Pancreas (tissue), 10 donors: ENCODE measurements around the gene RAB1B. TPM values are rescaled to one million over a fixed set of nuclear protein-coding genes. Genes with fewer than 3 reads are reported as not detected.

Experiments
- ATAC-seq, 4 donors: fragments of 200-7000 bp; cut with Tn5 transposase; one replicate each; pipeline versions ENCODE4 v1.8.0 to v1.9.1; 2020; ENCODE audit warnings: mild to moderate bottlenecking in 4 of 4, moderate library complexity in 4 of 4
- DNase-seq, 6 donors: peaks; one replicate each; pipeline ENCODE4 v3.0.0-alpha.2; 2020
- FAIRE-seq: peaks from 2 replicates; lab custom pipeline; 2012; peaks lifted over from hg19 to GRCh38; lab: Jason Lieb, UNC
- H3K27ac ChIP-seq, 4 donors: fragments of 200-600 bp; sonication (generic); 1 replicate in 3 of 4; 2 replicates in 1 of 4; pipeline versions ENCODE4 v1.5.0 to v1.8.0; 2020
- H3K27me3 ChIP-seq, 4 donors: fragments of 200-600 bp; one replicate each; pipeline ENCODE4 v1.8.0; 2021
- H3K36me3 ChIP-seq, 3 donors: fragments of 200-600 bp; sonication (generic) in 1 of 3; one replicate each; pipeline versions ENCODE4 v1.5.0 to v1.8.0; 2020 to 2021
- H3K4me1 ChIP-seq, 3 donors: fragments of 200-600 bp; one replicate each; pipeline ENCODE4 v1.8.0; 2021
- H3K4me3 ChIP-seq, 4 donors: fragments of 200-600 bp; sonication (generic) in 2 of 4; one replicate each; pipeline versions ENCODE4 v1.5.0 to v1.8.0; 2020 to 2021
- H3K9me3 ChIP-seq, 4 donors: fragments of 200-600 bp; one replicate each; pipeline ENCODE4 v1.8.0; 2021
- CTCF ChIP-seq, 4 donors: fragments of 200-600 bp; sonication (generic) in 3 of 4; IDR thresholded peaks; one replicate each; pipeline versions ENCODE4 v1.5.0 to v1.8.0; 2021; ENCODE audit warnings: antibody characterized with exemption in 4 of 4
- WGBS, 2 donors: extraction: QIAGEN DNeasy Blood & Tissue Kit; methylation state at CpG; one replicate each; pipeline ENCODE4 v1.1.7; 2013; 5-methylcytosine and 5-hydroxymethylcytosine counted together
- intact Hi-C, 3 donors: fragments of 100-400 bp; cut with DNase I; formaldehyde crosslinking; loops; one replicate each; pipeline versions ENCODE4 v1.11.1 to v1.14.2; 2022
- polyA plus RNA-seq, 2 donors: library from polyadenylated mRNA; stranded (reverse); fragments of 200-250 nt; gene quantifications; one replicate each; pipeline ENCODE4 v1.2.3, GENCODE V29; 2013
- total RNA-seq, 6 donors: library from RNA; stranded (reverse); fragmentation: NEBNext Ultra II Directional in 4 of 6; extraction: Animal tissue kit (Norgen Biotek cat#: 25700) in 4 of 6; gene quantifications; one replicate each; pipeline versions ENCODE4 v1.2.1 to v1.2.4, GENCODE V29; 2021 to 2023
- donor health status: healthy with polysubstance abuse.
- donor health status: DM: no; HTN: no; CAD: no; lungs with moderate emphysema.
- donor health status: DM: no; HTN: no; CAD: no.
- donor health status: control.
- donor health status: control.
- donor health status: Bipolar disorder and iron deficiency.
- donor health status: DM: yes; HTN: yes; CAD: no.
- donor health status: DM: no; HTN: no; CAD: no.
- donor health status: DM: no; HTN: no; CAD: no.
- donor health status: DM: yes; HTN: yes; CAD: no.

RAB1B gene
- total and polyA plus RNA-seq, 8 donors, result 36.8 to 96.2 (median 55.1) TPM

GRCh38 chr11:66314561-66315497 lies 46.4 kb downstream of the RAB1B start:
- Histone ChIP-seq H3K27ac (no peak overlapping the region), H3K27me3 (no peaks in the 10 kb centered on the region), H3K4me3 (peak overlapping the region in 1 of 4 donors; percentile 55), H3K4me1 (no peaks in the 10 kb centered on the region), H3K9me3 (no peaks in the 10 kb centered on the region), H3K36me3 (no peaks in the 10 kb centered on the region)
- TF ChIP-seq CTCF (IDR thresholded peaks at IDR 0.05), result no peak
- FAIRE-seq (no peak), DNase-seq (peak in 1 of 6 donors; percentile 67), ATAC-seq (no peak)
- intact Hi-C loops, result no loop called here
- 78 to 85% methylated on average over 17 of the region's 17 CpGs for WGBS, 2 donors

- no peak for ATAC-seq
- Histone ChIP-seq H3K4me3 (peak overlapping the region in 1 of 4 donors; percentile 55), H3K27me3 (no peaks in the 10 kb centered on the region), H3K27ac (no peak overlapping the region), H3K4me1 (no peaks in the 10 kb centered on the region), H3K36me3 (no peaks in the 10 kb centered on the region), H3K9me3 (no peaks in the 10 kb centered on the region)
- intact Hi-C loops, result no loop called here
- no peak for FAIRE-seq
- WGBS, 2 donors, result 82 to 91% methylated on average over 14 of the region's 14 CpGs
- DNase-seq, result peak in 1 of 6 donors; percentile 58
- TF ChIP-seq CTCF (IDR thresholded peaks at IDR 0.05), result no peak
Observed at GRCh38 chr11:66315498-66315885, 47.1 kb downstream of the RAB1B start.

GRCh38 chr11:66315921-66316811 lies 47.7 kb downstream of the RAB1B start:
- no peaks in the 10 kb centered on the region for H3K4me1 ChIP-seq
- no peak for FAIRE-seq
- TF ChIP-seq CTCF (IDR thresholded peaks at IDR 0.05), result no peak
- DNase-seq, result peak in 2 of 6 donors; percentile 34 to 73
- intact Hi-C loops, result no loop called here
- H3K27me3 ChIP-seq, result no peaks in the 10 kb centered on the region
- no peaks in the 10 kb centered on the region for H3K9me3 ChIP-seq
- H3K4me3 ChIP-seq, result peak overlapping the region in 2 of 4 donors; percentile 4 to 55
- H3K36me3 ChIP-seq, result no peaks in the 10 kb centered on the region
- no peak for ATAC-seq
- no peak overlapping the region for H3K27ac ChIP-seq
- 81 to 87% methylated on average over 48 to 52 of the region's 52 CpGs for WGBS, 2 donors

GRCh38 chr11:66316849-66317251 lies 48.4 kb downstream of the RAB1B start, which contains the start of gene CD248:
Gene CD248 (minus strand): TSS chr11:66317044. CDS start chr11:66317027, 17 bp downstream.
- H3K27ac ChIP-seq, result peak within 1 kb of the TSS in 2 of 4 donors; percentile 5 to 37
- FAIRE-seq (no peak), DNase-seq (peak in 1 of 6 donors; percentile 68), ATAC-seq (no peak)
- 38% methylated on average over 29 of the region's 29 CpGs; no CpG with 5 or more reads in 1 of the 2 donors for WGBS, 2 donors
- intact Hi-C loops, result no loop called here
- no peaks in the 10 kb centered on the region for H3K27me3 ChIP-seq
- peak within 1 kb of the TSS in 2 of 4 donors; percentile 4 to 55 for H3K4me3 ChIP-seq
- H3K4me1 ChIP-seq, result no peaks in the 10 kb centered on the region
- TF ChIP-seq CTCF (IDR thresholded peaks at IDR 0.05), result no peak
- no peaks in the 10 kb centered on the region for H3K9me3 ChIP-seq
- no peaks in the 10 kb centered on the region for H3K36me3 ChIP-seq
